ENCODE data around the gene SPDYA. TPM values are rescaled to one million over a fixed set of nuclear protein-coding genes. Genes with fewer than 3 reads are reported as not detected.

SPDYA gene
- total RNA-seq, 4 donors from 2014 or later: 0.49 to 3.3 (median 1.4) TPM

DNA sequence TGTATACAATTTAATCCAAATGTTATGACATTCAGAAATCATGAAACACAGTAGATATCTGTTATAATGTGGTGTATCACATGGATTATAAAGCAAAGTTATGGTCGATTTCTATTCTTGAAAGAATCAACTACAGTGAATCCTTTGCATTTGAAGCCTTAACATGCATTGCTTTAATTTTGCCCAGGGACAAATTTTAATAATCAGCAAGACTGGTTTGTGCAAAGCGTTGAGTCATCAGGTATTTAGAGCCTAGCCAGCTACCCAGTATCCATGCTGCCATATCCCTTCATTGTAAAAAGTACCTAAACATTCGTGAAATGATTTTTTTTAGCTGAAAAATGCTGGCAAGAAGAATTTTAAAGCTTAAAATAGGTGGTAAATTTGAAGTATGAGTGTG, 8.9 kb upstream of the SPDYA start:
- TF ChIP-seq CTCF (IDR thresholded peaks at IDR 0.05; ENCODE audit: low read depth): no peak

DNA sequence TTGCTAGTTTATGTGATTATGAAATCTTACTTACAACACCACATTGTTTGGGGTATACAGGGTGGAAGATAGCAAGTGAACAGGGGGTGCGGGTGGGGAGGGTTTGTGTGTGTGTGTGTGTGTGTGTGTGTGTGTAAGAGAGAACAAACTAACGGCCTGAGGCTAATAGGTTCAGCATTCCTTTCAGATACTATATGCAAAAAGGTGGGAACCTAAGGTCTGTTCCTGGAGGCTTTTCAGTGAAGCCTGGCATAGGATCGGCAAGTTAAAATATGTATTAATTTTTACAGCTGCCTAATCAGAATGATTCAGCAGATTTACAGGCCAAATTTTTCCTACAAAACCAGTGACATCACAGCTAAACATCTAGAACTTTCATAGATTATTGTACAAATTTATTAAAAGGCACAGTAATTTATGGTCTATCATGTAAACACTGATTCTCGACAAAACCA, 7.6 kb upstream of the SPDYA start:
- no peak for TF ChIP-seq CTCF (IDR thresholded peaks at IDR 0.05; ENCODE audit: low read depth)

DNA sequence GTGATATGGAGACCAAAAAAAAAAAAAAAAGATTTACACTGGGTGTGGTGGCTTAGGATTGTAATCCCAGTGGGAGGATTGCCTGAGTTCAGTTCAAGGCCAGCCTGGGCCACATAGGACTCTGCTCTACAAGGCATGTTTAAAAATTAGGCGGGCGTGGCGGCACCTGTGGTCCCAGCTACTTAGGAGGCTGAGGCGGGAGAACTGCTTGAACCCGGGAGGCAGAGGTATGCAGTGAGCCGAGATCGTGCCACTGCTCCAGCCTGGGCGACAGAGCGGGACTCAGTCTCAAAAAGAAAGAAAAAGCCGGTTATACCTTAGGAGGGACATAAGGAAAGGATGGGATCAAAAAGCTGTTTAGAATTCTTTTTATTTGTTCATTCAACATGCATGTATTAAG, 707 bp upstream of the SPDYA start:
- no peak for TF ChIP-seq CTCF (IDR thresholded peaks at IDR 0.05; ENCODE audit: low read depth)

- TF ChIP-seq CTCF (IDR thresholded peaks at IDR 0.05; ENCODE audit: low read depth): no peak
Measured at GRCh38 chr2:28818053-28818452, 7.4 kb downstream of the SPDYA start.

DNA sequence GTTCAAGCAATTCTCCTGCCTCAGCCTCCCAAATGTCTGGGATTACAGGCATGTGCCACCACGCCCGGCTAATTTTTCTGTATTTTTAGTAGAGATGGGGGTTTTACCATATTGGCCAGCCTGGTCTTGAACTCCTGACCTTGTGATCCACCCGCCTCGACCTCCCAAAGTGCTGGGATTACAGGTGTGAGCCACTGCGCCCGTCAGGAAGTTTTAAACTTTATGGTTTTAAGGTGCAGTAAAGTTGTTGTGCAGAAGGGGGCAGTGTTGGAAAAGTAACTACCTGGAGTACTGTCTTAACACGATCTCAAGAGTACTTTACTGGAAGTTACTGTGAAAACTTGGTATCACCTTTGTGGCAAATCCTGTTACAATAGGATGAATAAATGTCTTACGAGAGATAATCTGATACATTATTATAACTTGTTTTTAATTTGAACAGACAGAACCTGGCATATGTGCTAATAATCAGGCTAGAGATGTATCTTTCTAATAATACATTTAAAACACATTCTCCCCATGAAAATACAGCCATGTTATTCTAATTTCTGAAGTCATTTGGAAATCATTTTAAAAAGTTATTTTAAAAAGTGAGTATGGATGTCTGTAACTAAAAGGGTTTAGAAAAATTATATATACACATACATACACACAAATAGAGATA, 10.8 kb downstream of the SPDYA start:
- no peak for TF ChIP-seq CTCF (IDR thresholded peaks at IDR 0.05; ENCODE audit: low read depth)

DNA sequence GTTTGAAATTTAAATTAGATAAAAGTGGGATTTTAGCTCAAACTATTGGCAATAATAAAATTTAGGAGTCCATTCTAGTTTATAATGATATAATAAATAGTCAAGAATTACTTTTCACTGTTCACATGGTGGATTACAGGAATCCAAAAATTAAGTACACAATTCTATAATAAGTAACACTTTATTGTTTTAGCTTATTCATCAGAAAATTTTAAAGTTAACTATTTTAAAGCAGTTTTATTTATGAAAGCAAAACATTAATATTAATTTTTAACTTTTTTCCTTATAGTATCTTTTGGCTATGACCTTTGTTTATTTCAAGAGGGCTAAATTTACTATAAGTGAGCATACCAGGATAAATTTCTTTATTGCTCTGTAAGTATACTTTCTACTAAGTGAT, 11.4 kb downstream of the SPDYA start:
- no peak for TF ChIP-seq CTCF (IDR thresholded peaks at IDR 0.05; ENCODE audit: low read depth)

DNA sequence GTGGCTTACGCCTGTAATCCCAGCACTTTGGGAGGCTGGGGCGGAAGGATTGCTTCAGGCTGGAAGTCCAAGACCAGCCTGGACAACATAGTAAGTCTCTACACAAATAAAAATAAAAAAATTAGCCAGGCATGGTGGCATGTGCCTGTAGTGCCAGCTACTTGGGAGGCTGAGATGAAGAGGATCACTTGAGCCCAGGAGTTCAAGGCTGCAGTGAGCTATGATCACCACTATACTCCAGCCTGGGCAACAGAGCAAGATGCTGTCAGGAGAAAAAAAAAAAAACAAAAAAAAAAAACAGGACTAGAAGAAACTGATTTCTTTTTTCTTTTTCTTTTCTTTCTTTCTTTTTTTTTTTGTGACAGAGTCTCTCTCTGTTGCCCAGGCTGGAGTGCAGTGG, 13.6 kb downstream of the SPDYA start:
- no peak for TF ChIP-seq CTCF (IDR thresholded peaks at IDR 0.05; ENCODE audit: low read depth)

Measured in subcutaneous adipose tissue (tissue), 4 donors.